GM19193 (cell line): ENCODE measurements around the gene TP53AIP1.

Experiments used
- POLR2A ChIP-seq: IDR thresholded peaks from 4 replicates; pipeline ENCODE4 v1.6.1; 2011; ENCODE audit not compliant: insufficient read depth, insufficient read length; ENCODE audit errors: extremely low read depth

The TP53AIP1 gene

DNA sequence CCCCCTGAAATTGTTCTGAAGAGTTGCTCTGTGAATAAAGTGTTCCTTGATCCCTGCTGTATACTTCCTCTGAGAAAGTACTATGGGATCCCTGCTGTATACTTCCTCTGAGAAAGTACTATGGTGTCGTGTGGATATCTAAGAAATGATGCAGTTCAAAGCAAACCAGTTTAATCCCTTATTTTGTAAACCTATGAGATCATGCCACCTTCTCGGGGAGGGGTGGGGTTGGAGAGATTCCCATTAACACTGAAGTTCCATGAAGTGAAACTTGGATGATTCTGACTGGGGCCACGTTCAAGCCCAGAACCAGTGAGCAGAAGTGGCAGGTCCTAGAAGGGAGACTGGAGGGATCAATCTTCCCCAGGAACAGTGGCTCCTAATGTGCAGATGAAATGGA is 13.0 kb upstream of the TP53AIP1 start:
- TF ChIP-seq POLR2A, result no peak

DNA sequence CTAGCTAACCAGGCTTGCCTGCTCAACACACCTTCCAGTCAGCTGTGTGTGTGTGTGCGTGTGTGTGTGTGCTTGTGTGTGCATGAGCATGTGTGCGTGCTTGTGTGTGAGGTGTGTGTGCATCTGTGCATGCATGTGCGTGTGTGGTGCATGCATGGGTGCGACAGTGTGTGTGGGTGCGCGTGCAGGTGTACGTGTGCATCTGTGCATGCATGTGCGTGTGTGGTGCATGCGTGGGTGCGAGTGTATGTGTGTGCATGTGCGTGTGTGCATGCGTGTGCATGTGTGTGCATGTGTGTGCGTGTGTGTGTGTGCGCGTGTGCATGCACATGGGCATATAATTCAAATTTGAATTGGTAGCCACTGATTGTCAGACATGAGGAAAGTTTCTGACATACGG is 10.5 kb upstream of the TP53AIP1 start:
- no peak for TF ChIP-seq POLR2A

DNA sequence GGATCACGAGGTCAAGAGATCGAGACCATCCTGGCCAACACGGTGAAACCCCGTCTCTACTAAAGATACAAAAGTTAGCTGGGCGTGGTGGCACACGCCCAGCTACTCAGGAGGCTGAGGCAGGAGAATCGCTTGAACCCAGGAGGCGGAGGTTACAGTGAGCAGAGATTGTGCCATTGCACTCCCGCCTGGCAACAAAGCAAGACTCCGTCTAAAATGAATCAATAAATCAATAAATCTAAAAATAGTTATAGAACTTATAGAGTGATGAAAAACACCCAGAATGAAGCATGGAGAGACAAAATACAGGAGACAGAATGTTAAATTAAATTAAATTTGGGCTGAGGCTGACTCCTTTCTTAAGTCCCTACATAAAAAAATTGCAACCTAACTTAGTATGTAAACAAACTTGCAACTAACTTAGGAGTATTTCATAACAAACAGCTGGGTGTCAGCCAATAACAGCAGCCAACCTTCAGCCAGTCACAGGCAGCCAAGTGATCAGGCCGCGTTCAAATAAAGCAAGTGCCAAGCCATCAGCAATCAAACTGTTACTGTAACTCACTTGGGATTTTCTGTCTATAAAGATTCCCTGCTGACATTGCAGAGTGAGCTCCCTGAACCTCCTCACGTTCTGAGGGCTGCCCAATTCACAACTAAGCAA is 7.3 kb upstream of the TP53AIP1 start:
- no peak for TF ChIP-seq POLR2A

DNA sequence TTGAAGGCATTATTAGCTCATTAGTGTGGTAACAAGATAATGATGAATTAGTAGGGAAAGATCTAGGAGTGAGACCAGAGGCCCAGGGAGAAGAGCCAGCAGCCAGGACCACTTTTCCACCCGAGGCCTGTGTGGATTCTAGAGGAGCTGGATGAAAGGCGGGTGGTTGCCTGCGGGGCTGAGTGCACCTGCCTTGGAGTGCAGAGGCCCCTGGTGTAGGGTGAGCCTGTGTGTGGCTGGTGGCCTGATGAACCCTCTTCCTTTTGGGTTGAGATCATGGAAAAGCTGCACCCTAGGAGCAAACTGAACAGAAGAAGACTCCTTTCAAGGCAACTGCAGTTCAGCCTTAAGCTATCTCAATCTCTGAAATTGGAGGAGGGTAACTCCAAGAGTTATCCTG is 5.9 kb upstream of the TP53AIP1 start:
- no peak for TF ChIP-seq POLR2A

DNA sequence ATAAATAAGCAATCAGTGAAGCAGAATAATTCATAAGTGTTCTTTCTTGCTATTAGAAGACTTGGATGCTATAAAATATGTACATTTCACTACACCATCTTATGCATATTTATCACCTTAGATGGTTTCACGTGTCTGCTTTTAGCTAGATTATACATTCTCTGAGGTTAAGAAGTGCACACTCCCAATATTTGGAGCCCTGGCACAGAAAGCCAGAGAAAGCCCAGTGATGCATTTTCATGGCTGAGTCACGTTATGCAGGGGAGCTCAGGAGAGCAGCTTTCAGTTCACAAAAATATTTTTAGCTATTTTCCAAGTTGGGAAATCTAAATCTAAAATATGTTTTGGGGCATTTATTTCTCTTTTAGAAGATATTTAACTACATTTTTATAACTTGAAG is 5.1 kb upstream of the TP53AIP1 start:
- TF ChIP-seq POLR2A, result no peak

DNA sequence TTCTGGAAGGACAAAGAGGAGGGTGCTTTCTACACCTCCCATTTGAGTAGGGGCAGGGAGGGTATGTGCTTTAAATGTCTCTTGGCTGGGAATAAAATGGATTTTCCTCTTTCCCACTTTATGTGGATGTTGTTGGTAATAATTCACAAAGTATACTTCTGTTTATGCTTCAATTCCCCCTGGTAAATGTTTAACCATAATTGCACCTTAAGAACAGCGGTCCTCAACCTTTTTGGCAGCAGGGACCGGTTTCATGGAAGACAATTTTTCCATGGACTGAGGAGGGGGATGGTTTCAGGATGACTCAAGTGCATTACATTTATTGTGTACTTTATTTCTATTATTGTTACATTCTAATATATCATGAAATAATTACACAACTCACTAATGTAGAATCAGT is 4.0 kb upstream of the TP53AIP1 start:
- no peak for TF ChIP-seq POLR2A

DNA sequence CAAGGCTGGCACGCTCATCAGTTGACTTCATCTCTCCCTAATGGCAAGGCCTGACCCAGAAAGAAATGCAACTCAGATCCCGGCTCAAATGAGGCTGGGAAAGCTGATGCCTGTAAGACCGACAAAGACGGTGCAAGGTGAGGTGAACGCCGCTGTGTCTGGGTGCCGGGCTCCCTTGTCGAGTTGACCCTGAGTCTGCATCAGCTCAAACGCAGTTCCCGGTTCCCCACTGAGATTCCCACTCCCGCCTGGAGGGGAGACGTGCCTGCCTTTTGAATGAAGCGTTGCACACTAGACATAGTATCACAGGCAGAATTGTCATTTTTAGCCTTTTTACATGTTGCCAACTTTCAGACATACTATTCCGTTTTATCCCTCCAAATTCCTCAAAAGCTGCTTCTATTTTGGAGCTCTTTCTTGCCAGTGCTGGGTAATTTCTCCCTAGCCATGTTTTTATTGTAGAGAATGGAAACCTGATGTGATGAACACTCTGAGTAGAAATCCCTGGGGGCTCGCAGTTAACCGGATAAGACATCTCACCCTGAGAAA is 831 bp upstream of the TP53AIP1 start:
- no peak for TF ChIP-seq POLR2A

DNA sequence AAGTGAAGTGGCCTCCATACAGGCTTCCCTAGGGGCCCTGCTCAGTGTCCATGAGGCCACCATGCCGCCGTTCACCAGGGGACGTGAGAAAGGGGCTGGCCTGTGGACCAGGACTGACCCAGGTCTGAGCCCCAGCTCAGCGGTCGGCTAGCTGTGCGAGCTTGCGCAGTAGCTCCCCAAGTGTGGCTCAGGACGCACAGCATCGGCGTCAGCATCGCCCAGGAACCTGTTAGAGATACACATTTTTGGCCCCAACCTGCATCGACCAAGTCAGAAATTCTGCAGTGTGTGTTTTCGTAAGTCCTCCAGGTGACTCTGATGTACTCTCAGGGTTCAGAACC is 429 bp downstream of the TP53AIP1 start:
- no peak for TF ChIP-seq POLR2A

DNA sequence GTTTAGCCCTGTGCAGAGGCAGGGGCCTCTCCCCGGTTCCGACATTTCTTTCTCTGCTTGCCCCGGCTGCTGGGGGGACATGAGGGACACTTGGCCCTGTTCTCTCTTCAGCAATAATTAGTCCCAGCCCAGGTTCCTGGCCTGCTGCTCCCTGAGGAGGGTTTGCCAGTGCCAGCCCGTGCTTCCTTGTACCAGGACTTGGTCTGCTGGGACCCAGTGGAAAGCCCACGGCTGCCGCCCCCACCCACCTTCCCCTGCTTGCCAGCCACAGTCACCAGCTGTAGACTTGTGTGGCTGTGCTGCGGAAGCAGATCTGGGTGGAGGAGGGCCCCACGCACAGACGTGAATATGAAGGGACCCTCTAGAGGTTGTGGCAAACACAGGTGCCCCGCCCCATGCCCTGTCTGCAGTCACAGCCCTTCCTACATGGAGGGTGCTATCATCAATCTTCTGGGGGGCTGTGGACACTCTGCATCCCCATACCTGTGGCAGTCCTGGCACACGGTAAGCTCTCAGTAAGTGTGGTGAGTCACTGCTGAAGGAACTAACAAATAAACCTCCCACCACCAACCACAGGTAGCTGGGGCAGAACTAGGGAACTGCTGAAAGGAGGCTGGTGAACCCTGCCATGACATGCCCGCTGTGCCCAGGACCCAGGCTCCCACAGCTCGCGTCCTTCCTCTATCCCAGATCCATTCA is 949 bp downstream of the TP53AIP1 start:
- no peak for TF ChIP-seq POLR2A

DNA sequence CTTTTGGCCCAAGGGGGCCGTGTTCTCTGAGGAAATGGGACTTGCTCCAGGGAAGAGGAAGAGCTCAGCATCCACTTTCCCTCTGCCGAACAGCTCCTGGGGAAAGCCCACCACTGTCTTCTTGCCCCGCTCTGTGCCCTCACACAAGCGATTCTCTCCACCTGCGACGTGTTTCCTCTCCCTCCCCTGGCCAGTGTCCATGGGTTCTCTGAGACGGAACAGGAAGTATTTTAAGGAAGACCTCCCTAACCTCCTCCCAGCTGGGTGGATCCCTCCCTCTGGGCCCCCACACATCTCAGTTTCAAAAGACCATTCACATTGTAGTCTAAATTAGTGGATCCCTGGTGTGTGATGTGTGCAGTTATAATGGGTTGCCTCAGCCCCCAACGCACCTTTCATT is 1.6 kb downstream of the TP53AIP1 start:
- TF ChIP-seq POLR2A, result no peak

DNA sequence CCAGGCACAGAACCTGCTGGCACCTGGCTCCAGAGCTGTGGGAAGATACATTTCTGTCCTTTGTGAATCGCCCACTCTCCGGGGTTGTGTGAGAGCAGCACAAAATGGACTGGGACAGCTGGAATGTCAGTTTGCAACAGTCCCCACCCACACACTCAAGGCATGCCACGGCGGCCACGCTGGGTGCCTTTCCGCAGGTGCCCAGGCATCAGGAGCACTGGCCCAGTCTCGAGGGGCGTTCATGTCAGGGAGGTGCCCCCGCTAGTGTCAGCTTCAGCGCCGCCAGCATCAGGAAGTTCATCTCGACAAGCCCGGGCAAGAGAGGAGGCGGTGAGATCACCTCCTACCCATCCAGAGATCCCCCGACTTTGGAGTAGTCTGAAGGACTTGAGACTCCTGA is 2.1 kb downstream of the TP53AIP1 start:
- TF ChIP-seq POLR2A, result no peak

DNA sequence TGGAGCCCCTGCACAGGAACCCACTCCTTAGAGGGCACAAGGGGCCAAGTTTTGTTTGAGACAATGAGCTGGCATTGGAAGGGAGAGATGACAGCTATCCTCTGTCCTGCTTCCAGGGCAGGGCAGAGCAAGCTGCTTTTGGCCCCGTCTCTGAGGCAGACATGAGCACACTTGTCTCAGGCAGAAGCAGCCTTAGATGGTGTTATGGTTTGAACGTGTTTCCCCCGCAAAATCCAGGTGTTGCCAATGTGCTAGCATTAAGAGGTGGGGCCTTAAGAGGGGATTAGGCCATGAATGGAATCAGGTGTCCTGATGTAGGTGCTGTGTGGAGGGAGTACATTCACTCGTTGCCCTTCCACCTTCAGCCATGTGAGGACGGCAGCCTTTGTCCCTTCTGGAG is 2.5 kb downstream of the TP53AIP1 start:
- no peak for TF ChIP-seq POLR2A

DNA sequence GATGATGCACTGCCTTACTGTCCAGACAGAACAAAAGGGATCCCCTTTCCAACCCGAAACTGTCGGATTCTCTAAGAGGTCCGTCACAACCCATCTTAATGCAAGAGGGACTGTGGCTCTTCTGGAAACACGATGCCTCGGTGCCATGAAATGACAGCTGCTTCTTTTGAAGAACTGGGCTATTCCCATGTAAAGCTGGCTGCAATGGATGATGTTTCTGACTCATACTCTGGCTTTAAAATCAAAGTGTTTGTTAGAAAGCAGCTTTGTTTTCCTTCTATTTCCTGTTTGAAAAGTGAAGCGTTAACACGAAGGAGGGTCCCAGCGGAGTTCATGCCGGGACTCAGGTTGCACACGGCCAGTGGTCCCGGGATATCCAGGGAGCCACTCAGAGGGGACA is 3.1 kb downstream of the TP53AIP1 start:
- TF ChIP-seq POLR2A, result no peak

DNA sequence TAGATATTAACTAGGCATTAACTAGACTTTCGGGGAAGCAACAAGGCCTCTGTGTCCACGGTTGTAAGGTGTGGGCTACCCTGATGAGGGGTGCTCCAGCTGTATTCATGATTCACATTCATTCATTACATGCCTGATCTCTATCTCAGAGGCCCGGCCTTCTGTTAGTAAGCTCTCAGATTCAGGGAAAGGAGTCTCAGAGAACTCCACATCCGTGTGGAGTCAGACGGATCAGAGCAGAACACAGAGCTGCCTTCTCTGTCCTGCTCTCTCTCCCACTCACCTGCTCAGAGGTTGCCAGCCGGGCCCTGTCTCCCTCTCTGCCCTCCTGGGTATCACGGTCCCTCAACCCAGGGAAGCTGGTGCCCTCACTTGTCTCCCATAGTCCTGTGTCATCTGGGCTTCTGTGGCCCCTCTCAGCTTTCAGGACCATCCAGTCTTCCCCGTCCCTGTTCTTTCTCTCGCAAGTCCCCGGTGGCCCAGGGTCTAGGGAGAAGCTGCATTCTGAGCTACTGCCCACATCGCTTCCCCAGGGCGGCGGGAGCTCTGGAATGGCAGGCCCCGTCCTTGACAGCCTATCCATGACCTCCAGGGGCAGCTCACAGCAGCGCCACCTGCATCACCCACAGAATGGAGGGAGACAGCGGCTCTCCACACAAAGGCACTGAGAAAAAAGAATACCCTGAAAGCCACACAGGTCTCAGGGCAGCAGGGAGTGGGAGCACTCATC is 4.3 kb downstream of the TP53AIP1 start:
- no peak for TF ChIP-seq POLR2A

DNA sequence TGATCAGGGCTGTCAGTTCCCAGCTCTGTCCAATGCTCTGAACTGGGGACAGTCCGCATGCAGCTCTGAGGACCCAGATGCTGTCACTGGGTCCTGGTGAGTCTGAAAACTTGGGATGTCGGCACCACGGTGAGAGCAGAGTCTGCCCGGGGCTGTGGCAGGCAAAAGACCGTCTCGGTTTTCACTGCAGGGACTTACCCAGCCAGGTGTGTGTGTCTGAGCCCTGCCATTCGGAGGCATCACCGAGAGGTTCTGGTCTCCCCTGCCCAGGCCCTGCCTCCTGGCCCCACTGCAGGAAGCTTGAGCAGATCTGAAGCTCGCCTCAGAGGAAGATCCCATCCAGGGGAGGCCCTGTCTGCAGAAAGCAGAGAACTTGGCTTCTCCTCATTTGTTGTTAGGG is 5.2 kb downstream of the TP53AIP1 start:
- no peak for TF ChIP-seq POLR2A

DNA sequence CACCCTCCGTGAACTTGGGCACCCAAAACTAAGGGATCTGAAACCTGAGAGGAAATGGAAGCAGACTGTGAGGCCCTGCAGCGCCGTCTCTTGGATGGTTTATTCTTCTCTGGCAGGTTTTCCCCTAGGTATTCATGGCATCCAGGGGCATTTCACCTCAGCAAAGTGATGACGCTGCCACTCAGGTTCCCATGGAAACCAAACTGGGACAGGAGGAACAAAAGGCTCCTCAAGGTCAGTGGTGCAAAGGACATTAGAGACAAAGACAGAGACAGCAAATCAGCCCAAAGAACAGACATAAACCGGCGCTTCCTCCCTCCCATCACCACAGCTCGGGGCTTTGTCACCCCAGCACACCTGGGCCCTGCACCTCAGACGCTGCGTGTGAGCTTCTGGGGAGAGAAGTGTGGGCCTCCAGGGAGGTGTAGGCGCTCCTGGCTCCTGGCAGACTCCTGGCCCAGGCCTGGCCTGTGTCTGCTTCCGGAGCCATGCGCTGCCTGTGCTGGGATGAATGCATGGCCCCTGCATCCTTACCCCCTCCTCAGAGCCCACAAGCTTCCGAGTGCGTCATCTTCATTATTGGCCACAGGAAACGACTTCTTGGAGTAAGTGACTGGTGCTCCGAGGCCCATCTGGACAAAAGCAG is 5.9 kb downstream of the TP53AIP1 start:
- TF ChIP-seq POLR2A, result no peak

DNA sequence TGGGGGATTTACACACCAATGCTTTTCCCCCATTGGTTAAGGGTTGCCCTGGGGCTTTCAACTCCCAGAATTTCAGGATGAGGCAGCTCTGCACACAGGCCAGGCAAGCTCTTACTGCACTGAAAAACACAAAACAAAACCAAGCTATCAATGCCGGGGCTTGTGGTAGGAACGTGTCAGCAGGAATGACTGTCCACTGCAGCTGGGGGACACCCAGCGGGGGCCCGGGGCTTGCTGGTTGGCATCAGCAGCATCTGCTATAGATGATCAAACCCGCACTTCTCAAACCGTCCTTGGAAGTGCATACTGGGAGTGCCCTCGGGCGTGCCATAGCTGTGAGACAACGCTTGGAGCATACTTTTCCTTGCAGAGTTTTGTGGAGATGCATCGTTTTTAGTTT is 7.7 kb downstream of the TP53AIP1 start:
- no peak for TF ChIP-seq POLR2A
